ENCODE measurements around the gene AMFR. TPM values are rescaled to one million over a fixed set of nuclear protein-coding genes. Genes with fewer than 3 reads are reported as not detected.

Gene AMFR
- polyA plus RNA-seq, 3 donors, result 28.3 to 68.1 (median 48.9) TPM

- H3K27ac Mint-ChIP-seq, result no peak overlapping the region
- H3K36me3 ChIP-seq (replicated peaks in 1 of 2; ENCODE audit: control insufficient read depth in 1 of 2, insufficient read depth in 2 of 2, low read length in 2 of 2), result no peaks in the 10 kb centered on the region
These were observed 106.0 kb downstream of the AMFR start for GRCh38 chr16:56319376-56319775.

GRCh38 chr16:56318827-56319140, 106.6 kb downstream of the AMFR start:
- H3K4me3 Mint-ChIP-seq, result no peak overlapping the region
- DNase-seq, result no peak
- H3K9me3 ChIP-seq (replicated peaks in 1 of 2; ENCODE audit: control insufficient read depth in 1 of 2, insufficient read depth in 1 of 2, low read length in 2 of 2), result no peaks in the 10 kb centered on the region
- H3K36me3 ChIP-seq (replicated peaks in 1 of 2; ENCODE audit: control insufficient read depth in 1 of 2, insufficient read depth in 2 of 2, low read length in 2 of 2), result no peaks in the 10 kb centered on the region
- no peak overlapping the region for H3K9ac ChIP-seq (ENCODE audit: insufficient read depth, low read length, poor library complexity, severe bottlenecking)
- peaks cover 0 to 2% (median 0%) of the 10 kb centered on the region in 7 donors for H3K9me3 Mint-ChIP-seq
- H3K27ac ChIP-seq (ENCODE audit: low read depth in 1 of 2, low read length in 2 of 2), result no peak overlapping the region
- H3K27ac Mint-ChIP-seq, result peak overlapping the region in 1 of 7 donors; percentile 33
- H3K27me3 ChIP-seq (ENCODE audit: control insufficient read depth in 2 of 2, insufficient read depth in 2 of 2, low read length in 2 of 2), result peaks cover 0 to 6% of the 10 kb centered on the region in 2 donors
- H3K4me1 Mint-ChIP-seq, result peaks cover 8% of the 10 kb centered on the region
- no peaks in the 10 kb centered on the region for H4K20me1 ChIP-seq (ENCODE audit: insufficient read depth, low read length)
- no peaks in the 10 kb centered on the region for H3K79me2 ChIP-seq (ENCODE audit: insufficient read depth, low read length)
- H3K36me3 Mint-ChIP-seq, result no peaks in the 10 kb centered on the region
- intact Hi-C loops (cut with micrococcal nuclease), result loop anchor here (1.0 to 2.0 kb wide), 2 partner anchors 374 kb away; no protein-coding TSS in a partner anchor
- H3K4me3 ChIP-seq (replicated peaks in 1 of 3; ENCODE audit: low read depth in 2 of 3, low read length in 3 of 3), result no peak overlapping the region
- H3K27me3 Mint-ChIP-seq (ENCODE audit: low read depth in 3 of 3), result peaks cover 6 to 16% (median 16%) of the 10 kb centered on the region in 3 donors
- peaks cover 5 to 6% of the 10 kb centered on the region in 2 donors for H3K4me1 ChIP-seq (ENCODE audit: control insufficient read depth in 1 of 2, insufficient read depth in 2 of 2, low read length in 2 of 2)
- no peak overlapping the region for H3K4me2 ChIP-seq (replicated peaks; ENCODE audit: extremely low read depth, low read length, poor library complexity, severe bottlenecking)
- no peak overlapping the region for H2AFZ ChIP-seq (ENCODE audit: insufficient read depth, low read depth, low read length, poor library complexity, severe bottlenecking)
- no CpG with 5 or more reads among the region's 1 CpG for WGBS (ENCODE audit: insufficient coverage)
- TF ChIP-seq CTCF (IDR thresholded peaks at IDR 0.05), result no peak

More at GRCh38 chr16:56319376-56319775, 106.0 kb downstream of the AMFR start:
- Histone ChIP-seq H3K9me3 (replicated peaks in 1 of 2; ENCODE audit: control insufficient read depth in 1 of 2, insufficient read depth in 1 of 2, low read length in 2 of 2) (no peaks in the 10 kb centered on the region), H3K9ac (ENCODE audit: insufficient read depth, low read length, poor library complexity, severe bottlenecking) (no peak overlapping the region), H3K4me1 (ENCODE audit: control insufficient read depth in 1 of 2, insufficient read depth in 2 of 2, low read length in 2 of 2) (peaks cover 5 to 6% of the 10 kb centered on the region in 2 donors), H3K4me3 (replicated peaks in 1 of 3; ENCODE audit: low read depth in 2 of 3, low read length in 3 of 3) (no peak overlapping the region), H3K4me2 (replicated peaks; ENCODE audit: extremely low read depth, low read length, poor library complexity, severe bottlenecking) (no peak overlapping the region), H2AFZ (ENCODE audit: insufficient read depth, low read depth, low read length, poor library complexity, severe bottlenecking) (no peak overlapping the region), H4K20me1 (ENCODE audit: insufficient read depth, low read length) (no peaks in the 10 kb centered on the region), H3K79me2 (ENCODE audit: insufficient read depth, low read length) (no peaks in the 10 kb centered on the region), H3K27me3 (ENCODE audit: control insufficient read depth in 2 of 2, insufficient read depth in 2 of 2, low read length in 2 of 2) (peaks cover 0 to 6% of the 10 kb centered on the region in 2 donors), H3K27ac (ENCODE audit: low read depth in 1 of 2, low read length in 2 of 2) (no peak overlapping the region)
- Mint-ChIP-seq H3K27me3 (ENCODE audit: low read depth in 3 of 3) (peaks cover 4 to 16% (median 14%) of the 10 kb centered on the region in 3 donors), H3K9me3 (peaks cover 0 to 2% (median 0%) of the 10 kb centered on the region in 7 donors), H3K4me3 (no peak overlapping the region), H3K36me3 (no peaks in the 10 kb centered on the region), H3K4me1 (peaks cover 8% of the 10 kb centered on the region)
- intact Hi-C loops (cut with micrococcal nuclease), result loop anchor here in 1 of 2 donors (2.0 kb wide), 1 partner anchor 375 kb away; no protein-coding TSS in a partner anchor
- TF ChIP-seq CTCF (IDR thresholded peaks at IDR 0.05), result no peak
- DNase-seq, result no peak
- 94% methylated on average over 6 of the region's 6 CpGs for WGBS (ENCODE audit: insufficient coverage)
